ENCODE results near the gene NAA11. TPM values are rescaled to one million over a fixed set of nuclear protein-coding genes. Genes with fewer than 3 reads are reported as not detected.
"Not testable (repeated sequence)": the region's sequence is repeated elsewhere in the genome, so short reads cannot be mapped to it uniquely, and the experiment has no call there.

The NAA11 gene
- total RNA-seq, 4 donors from 2014 or later: not detected

DNA sequence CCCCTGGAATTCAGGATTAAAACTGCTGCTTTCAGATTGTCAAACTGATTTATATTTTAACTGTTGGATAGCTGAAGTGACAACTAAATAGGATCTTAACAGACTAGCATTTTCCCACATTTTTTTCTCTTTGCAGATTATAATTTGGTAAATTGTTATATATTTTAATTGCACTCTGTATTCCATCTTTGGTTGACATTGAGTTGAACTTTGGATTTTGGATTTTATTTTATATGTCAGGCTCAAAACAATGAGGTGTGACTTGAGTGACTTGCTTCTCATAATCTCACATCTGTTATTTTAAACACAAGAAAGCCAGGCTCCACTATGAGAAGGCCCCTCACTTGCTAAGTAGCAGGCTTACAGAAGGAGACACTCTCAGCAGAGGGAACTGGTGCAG lies 38.1 kb downstream of the NAA11 start:
- H3K4me3 ChIP-seq: no peak overlapping the region
- H3K9me3 ChIP-seq: no peaks in the 10 kb centered on the region
- DNase-seq (ENCODE audit: low spot score in 2 of 2): no peak
- TF ChIP-seq EP300 (IDR thresholded peaks at IDR 0.05) (no peak), POLR2A (IDR thresholded peaks at IDR 0.05) (no peak)
- TF ChIP-seq, protein P1, sequence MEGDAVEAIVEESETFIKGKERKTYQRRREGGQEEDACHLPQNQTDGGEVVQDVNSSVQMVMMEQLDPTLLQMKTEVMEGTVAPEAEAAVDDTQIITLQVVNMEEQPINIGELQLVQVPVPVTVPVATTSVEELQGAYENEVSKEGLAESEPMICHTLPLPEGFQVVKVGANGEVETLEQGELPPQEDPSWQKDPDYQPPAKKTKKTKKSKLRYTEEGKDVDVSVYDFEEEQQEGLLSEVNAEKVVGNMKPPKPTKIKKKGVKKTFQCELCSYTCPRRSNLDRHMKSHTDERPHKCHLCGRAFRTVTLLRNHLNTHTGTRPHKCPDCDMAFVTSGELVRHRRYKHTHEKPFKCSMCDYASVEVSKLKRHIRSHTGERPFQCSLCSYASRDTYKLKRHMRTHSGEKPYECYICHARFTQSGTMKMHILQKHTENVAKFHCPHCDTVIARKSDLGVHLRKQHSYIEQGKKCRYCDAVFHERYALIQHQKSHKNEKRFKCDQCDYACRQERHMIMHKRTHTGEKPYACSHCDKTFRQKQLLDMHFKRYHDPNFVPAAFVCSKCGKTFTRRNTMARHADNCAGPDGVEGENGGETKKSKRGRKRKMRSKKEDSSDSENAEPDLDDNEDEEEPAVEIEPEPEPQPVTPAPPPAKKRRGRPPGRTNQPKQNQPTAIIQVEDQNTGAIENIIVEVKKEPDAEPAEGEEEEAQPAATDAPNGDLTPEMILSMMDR (IDR thresholded peaks at IDR 0.05): no peak
- H3K36me3 ChIP-seq: no peaks in the 10 kb centered on the region
- H3K27me3 ChIP-seq: no peaks in the 10 kb centered on the region
- H3K4me1 ChIP-seq: no peaks in the 10 kb centered on the region
- no peak overlapping the region for H3K27ac ChIP-seq

DNA sequence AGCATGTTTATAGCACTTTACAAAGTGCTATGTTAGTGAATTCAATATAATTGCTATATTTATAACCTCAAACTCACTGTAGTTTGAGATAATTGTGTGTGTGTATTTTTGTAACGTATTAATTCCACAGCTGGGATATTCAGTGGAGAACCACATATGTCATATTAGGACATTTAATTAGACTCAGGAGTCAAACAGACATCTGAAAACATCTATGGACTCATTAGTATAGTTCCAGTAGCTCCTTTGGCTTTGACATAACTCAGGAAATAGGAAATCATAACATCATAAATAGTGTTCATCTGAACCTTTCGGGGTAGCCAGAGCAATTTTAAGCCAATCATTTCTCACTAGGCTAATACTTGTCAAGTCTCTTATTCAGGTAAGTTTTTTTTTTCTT lies 38.8 kb downstream of the NAA11 start:
- no peaks in the 10 kb centered on the region for H3K9me3 ChIP-seq
- no peak overlapping the region for H3K4me3 ChIP-seq
- TF ChIP-seq, protein P1 (IDR thresholded peaks at IDR 0.05): no peak
- no peak for DNase-seq (ENCODE audit: low spot score in 2 of 2)
- H3K27me3 ChIP-seq: no peaks in the 10 kb centered on the region
- WGBS, 2 donors: 75 to 84% methylated on average over 2 of the region's 2 CpGs
- H3K36me3 ChIP-seq: no peaks in the 10 kb centered on the region
- no peak overlapping the region for H3K27ac ChIP-seq
- H3K4me1 ChIP-seq: no peaks in the 10 kb centered on the region

DNA sequence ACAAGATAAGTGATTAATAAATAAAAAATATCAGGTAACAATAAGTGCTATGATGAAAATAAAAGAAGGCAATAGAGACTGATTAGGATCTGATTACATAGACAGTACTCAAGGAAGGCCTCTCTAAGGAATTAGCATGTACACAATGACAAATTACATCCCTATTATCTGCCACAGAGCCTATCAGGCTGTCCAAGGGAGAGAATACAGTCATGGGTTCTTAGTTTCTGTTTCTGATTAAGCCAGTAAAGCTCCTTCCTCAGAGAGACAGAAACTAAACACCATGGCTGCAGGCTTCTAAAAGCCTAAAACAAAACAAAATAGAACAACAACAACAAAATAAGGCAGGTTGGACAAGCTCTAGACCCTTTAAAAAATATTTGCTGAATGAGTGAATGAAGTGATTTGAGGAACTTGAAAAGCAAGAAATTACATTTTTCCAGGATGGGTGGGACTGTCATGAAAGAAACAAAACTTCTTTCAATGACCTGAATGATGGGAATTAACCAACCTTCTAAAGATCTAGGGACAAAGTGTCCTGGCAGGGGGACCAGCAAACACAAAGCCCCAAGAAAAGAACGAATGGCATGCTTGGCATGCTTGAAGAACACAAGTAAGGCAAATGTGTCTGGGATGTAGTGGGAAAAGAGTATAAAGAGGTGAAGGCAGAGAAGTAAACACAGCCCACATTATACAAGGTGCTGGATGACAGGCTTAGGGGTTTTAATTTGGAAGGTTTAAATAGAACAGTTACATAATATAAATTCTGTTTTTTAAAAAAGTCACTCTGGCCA lies 44.1 kb downstream of the NAA11 start:
- H3K27ac ChIP-seq: no peak overlapping the region

DNA sequence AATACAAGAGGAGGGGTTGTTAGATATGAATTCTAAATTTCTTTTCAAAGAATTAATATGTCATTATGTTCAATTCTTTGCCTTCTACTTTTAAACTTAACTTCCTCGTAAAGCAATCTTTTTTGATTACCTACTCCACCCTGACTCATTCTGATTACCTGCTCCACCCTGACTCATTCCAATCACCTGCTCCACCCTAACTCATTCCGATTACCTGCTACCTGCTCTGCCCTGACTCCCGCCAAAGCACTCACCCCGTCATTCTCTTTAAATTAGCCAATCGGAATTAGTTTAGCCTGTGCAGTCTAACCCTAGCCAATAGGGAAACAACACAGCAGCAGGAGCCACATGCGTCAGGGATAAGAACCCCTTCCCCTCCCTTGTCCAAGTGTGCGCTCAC lies 48.4 kb downstream of the NAA11 start:
- 96 to 99% methylated on average over 7 of the region's 7 CpGs for WGBS, 2 donors
- not testable (repeated sequence) for DNase-seq (ENCODE audit: low spot score in 2 of 2); H3K27me3 ChIP-seq; H3K4me1 ChIP-seq; H3K9me3 ChIP-seq; H3K27ac ChIP-seq; H3K36me3 ChIP-seq; H3K4me3 ChIP-seq

More for the DNA sequence above, 44.1 kb downstream of the NAA11 start:
- H3K9me3 ChIP-seq: no peaks in the 10 kb centered on the region
- TF ChIP-seq POLR2A (IDR thresholded peaks at IDR 0.05) (no peak), EP300 (IDR thresholded peaks at IDR 0.05) (no peak)
- TF ChIP-seq, protein P1 (IDR thresholded peaks at IDR 0.05): no peak
- DNase-seq (ENCODE audit: low spot score in 2 of 2): no peak
- 33 to 41% methylated on average over 1 of the region's 1 CpG for WGBS, 2 donors
- H3K4me3 ChIP-seq: no peak overlapping the region
- peaks cover 0 to 6% (median 0%) of the 10 kb centered on the region in 4 donors for H3K4me1 ChIP-seq
- no peaks in the 10 kb centered on the region for H3K36me3 ChIP-seq
- no peaks in the 10 kb centered on the region for H3K27me3 ChIP-seq

DNA sequence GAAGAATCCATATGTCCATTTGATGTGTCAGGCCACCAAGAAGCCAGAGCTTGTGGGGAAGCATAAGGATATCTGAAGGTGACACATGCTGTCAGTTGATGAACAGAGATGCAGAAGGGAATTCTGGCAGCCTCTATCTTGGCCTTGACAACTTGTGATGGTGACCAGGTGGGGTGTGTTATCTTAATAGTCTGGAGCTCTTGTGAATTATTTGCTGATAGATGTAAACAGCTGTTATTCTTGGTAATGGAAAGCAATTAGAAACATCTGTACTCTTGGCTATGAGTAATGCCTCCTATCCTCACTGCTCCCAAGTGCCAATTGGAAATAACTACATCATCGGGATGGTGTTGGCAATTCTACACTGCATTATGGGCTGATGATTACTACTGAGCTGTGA lies 51.9 kb downstream of the NAA11 start:
- H3K4me1 ChIP-seq: no peaks in the 10 kb centered on the region
- no peak for TF ChIP-seq POLR2A (IDR thresholded peaks at IDR 0.05)
- TF ChIP-seq, protein P1 (IDR thresholded peaks at IDR 0.05): no peak
- TF ChIP-seq EP300 (IDR thresholded peaks at IDR 0.05): no peak
- H3K4me3 ChIP-seq: no peak overlapping the region
- H3K36me3 ChIP-seq: no peaks in the 10 kb centered on the region
- no peak overlapping the region for H3K27ac ChIP-seq
- no peak for DNase-seq (ENCODE audit: low spot score in 2 of 2)
- H3K9me3 ChIP-seq: no peaks in the 10 kb centered on the region
- H3K27me3 ChIP-seq: no peaks in the 10 kb centered on the region
- WGBS, 2 donors: 61 to 62% methylated on average over 1 of the region's 1 CpG

DNA sequence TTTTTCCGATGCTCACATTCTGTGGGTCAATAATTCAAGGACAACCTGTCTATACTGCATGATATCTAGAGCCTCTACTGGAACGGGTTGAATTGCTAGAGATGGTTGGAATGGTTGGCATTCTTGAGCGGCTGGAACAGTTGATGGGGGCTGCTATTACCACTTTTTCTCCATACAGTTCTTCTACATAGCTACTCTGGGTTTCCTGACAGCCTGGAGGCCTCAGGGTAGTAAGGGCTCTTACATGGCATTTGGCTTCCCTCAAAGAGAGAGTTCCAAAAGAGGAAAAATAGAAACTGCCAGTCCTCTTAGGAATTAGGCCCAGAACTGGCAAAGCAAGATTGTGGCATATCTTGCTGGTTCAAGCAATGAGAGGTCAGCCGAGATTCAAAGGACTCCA lies 53.1 kb downstream of the NAA11 start:
- Histone ChIP-seq H3K27ac (no peak overlapping the region), H3K4me3 (no peak overlapping the region), H3K27me3 (no peaks in the 10 kb centered on the region), H3K9me3 (no peaks in the 10 kb centered on the region), H3K4me1 (no peaks in the 10 kb centered on the region), H3K36me3 (no peaks in the 10 kb centered on the region)
- DNase-seq (ENCODE audit: low spot score in 2 of 2): no peak
- TF ChIP-seq POLR2A (IDR thresholded peaks at IDR 0.05) (no peak), EP300 (IDR thresholded peaks at IDR 0.05) (no peak)
- TF ChIP-seq, protein P1 (IDR thresholded peaks at IDR 0.05): no peak
- 81% methylated on average over 4 of the region's 4 CpGs for WGBS, 2 donors
